ENCODE data around the gene PTPRM.

The PTPRM gene

DNA sequence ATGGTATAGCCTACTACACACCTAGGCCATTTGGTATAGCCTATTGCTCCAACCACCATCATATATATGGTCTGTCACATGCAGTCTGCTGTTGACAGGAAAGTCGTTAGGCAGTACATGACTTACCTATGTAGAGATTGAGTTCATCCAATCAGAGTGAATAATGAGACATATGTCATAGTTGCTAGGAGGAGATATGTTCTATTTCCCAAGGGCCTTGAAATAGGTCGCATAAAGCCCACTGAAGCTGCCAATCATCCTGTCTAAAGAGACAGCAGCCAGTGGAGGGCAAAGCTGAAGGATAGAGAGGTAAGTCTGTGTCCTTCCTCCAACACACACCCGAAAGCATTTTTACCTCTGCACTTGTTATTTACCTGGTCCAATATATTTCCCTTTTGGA, 263.4 kb downstream of the PTPRM start:
- Histone ChIP-seq H3K4me3 (IDR thresholded peaks at IDR 0.05; ENCODE audit: insufficient read depth, low read depth, low read length) (no peak overlapping the region), H3K79me2 (ENCODE audit: insufficient read depth, low read depth) (no peaks in the 10 kb centered on the region), H4K20me1 (ENCODE audit: insufficient read depth) (no peaks in the 10 kb centered on the region), H3K4me2 (no peak overlapping the region), H3K27ac (no peak overlapping the region), H3K9ac (no peak overlapping the region), H2AFZ (ENCODE audit: low read depth) (no peak overlapping the region), H3K36me3 (ENCODE audit: insufficient read depth) (no peaks in the 10 kb centered on the region), H3K4me1 (ENCODE audit: low read depth, poor library complexity, severe bottlenecking) (no peaks in the 10 kb centered on the region), H3K27me3 (ENCODE audit: insufficient read depth, low read depth) (no peaks in the 10 kb centered on the region)
- TF ChIP-seq, protein P1, sequence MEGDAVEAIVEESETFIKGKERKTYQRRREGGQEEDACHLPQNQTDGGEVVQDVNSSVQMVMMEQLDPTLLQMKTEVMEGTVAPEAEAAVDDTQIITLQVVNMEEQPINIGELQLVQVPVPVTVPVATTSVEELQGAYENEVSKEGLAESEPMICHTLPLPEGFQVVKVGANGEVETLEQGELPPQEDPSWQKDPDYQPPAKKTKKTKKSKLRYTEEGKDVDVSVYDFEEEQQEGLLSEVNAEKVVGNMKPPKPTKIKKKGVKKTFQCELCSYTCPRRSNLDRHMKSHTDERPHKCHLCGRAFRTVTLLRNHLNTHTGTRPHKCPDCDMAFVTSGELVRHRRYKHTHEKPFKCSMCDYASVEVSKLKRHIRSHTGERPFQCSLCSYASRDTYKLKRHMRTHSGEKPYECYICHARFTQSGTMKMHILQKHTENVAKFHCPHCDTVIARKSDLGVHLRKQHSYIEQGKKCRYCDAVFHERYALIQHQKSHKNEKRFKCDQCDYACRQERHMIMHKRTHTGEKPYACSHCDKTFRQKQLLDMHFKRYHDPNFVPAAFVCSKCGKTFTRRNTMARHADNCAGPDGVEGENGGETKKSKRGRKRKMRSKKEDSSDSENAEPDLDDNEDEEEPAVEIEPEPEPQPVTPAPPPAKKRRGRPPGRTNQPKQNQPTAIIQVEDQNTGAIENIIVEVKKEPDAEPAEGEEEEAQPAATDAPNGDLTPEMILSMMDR (conservative IDR thresholded peaks at IDR 0.05; ENCODE audit: low read depth, low read length) = no peak

DNA sequence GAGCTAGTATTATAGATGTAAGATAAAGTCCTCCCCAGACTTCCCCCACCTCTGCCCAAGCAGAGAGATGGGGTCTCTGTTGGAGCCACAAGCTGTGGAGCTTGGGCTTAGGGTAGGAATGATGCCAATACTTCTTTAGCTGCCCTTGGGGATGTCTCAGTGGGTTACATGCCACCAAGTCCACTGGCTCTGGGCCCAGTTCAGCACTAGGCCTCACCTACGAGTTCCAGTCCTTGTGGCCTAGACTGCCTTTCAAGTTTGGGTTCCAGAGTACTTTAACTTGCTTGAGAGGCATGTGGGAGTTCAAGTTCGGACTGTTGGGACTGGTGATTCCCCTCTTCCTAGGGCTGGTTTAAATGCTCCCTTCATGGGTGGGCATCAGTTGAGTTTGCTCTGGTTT, 272.4 kb downstream of the PTPRM start:
- TF ChIP-seq, protein P1 (conservative IDR thresholded peaks at IDR 0.05; ENCODE audit: low read depth, low read length) = no peak
- no peaks in the 10 kb centered on the region for H3K27me3 ChIP-seq (ENCODE audit: insufficient read depth, low read depth)
- no peak overlapping the region for H3K27ac ChIP-seq

DNA sequence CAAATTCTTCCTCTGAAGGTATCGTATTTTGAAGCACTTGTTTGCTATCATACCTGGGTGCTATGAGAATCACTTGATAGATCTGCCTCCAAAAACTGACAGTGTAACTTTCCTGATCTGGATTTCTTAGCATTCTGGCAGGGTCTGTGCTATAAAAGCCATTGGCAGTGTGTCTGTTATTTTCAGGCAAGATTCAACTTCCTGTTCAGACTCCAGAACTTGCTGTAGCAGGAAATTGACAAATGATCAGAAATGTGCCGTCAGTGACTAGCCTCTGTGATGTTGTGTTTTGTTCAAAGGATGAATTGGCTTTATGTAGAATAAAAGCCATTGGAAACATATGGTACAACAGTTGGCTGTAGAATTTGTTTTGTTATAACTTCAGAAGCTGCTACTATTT, 273.3 kb downstream of the PTPRM start:
- H3K4me3 ChIP-seq (IDR thresholded peaks at IDR 0.05; ENCODE audit: insufficient read depth, low read depth, low read length) = no peak overlapping the region
- H3K36me3 ChIP-seq (ENCODE audit: insufficient read depth) = no peaks in the 10 kb centered on the region
- no peak overlapping the region for H3K27ac ChIP-seq
- H3K9ac ChIP-seq = no peak overlapping the region
- H3K79me2 ChIP-seq (ENCODE audit: insufficient read depth, low read depth) = no peaks in the 10 kb centered on the region
- TF ChIP-seq, protein P1 (conservative IDR thresholded peaks at IDR 0.05; ENCODE audit: low read depth, low read length) = no peak
- H4K20me1 ChIP-seq (ENCODE audit: insufficient read depth) = no peaks in the 10 kb centered on the region
- no peaks in the 10 kb centered on the region for H3K4me1 ChIP-seq (ENCODE audit: low read depth, poor library complexity, severe bottlenecking)
- H3K4me2 ChIP-seq = no peak overlapping the region
- H3K27me3 ChIP-seq (ENCODE audit: insufficient read depth, low read depth) = no peaks in the 10 kb centered on the region
- H2AFZ ChIP-seq (ENCODE audit: low read depth) = no peak overlapping the region

More for the DNA sequence above, 272.4 kb downstream of the PTPRM start:
- no peaks in the 10 kb centered on the region for H3K4me1 ChIP-seq (ENCODE audit: low read depth, poor library complexity, severe bottlenecking)
- no peak overlapping the region for H2AFZ ChIP-seq (ENCODE audit: low read depth)
- H3K9ac ChIP-seq = no peak overlapping the region
- H4K20me1 ChIP-seq (ENCODE audit: insufficient read depth) = no peaks in the 10 kb centered on the region
- no peaks in the 10 kb centered on the region for H3K79me2 ChIP-seq (ENCODE audit: insufficient read depth, low read depth)
- no peak overlapping the region for H3K4me2 ChIP-seq
- H3K4me3 ChIP-seq (IDR thresholded peaks at IDR 0.05; ENCODE audit: insufficient read depth, low read depth, low read length) = no peak overlapping the region
- H3K36me3 ChIP-seq (ENCODE audit: insufficient read depth) = no peaks in the 10 kb centered on the region

- H3K27me3 ChIP-seq (ENCODE audit: insufficient read depth, low read depth) = no peaks in the 10 kb centered on the region
- no peaks in the 10 kb centered on the region for H3K36me3 ChIP-seq (ENCODE audit: insufficient read depth)
- no peak overlapping the region for H3K9ac ChIP-seq
- H3K79me2 ChIP-seq (ENCODE audit: insufficient read depth, low read depth) = no peaks in the 10 kb centered on the region
- no peak overlapping the region for H3K4me2 ChIP-seq
- no peak overlapping the region for H3K4me3 ChIP-seq (IDR thresholded peaks at IDR 0.05; ENCODE audit: insufficient read depth, low read depth, low read length)
- no peak overlapping the region for H2AFZ ChIP-seq (ENCODE audit: low read depth)
- no peaks in the 10 kb centered on the region for H4K20me1 ChIP-seq (ENCODE audit: insufficient read depth)
- no peak overlapping the region for H3K27ac ChIP-seq
- TF ChIP-seq, protein P1 (conservative IDR thresholded peaks at IDR 0.05; ENCODE audit: low read depth, low read length) = no peak
- H3K4me1 ChIP-seq (ENCODE audit: low read depth, poor library complexity, severe bottlenecking) = no peaks in the 10 kb centered on the region
Observed at GRCh38 chr18:7844017-7844416, 276.9 kb downstream of the PTPRM start.

Measured in KMS-11 (cell line).